Erythroblast (primary cell): ENCODE data around the gene MGAT4A.

ENCODE experiments used
- GATA1 ChIP-seq: IDR thresholded peaks from 2 replicates; pipeline ENCODE4 v1.6.1; 2011; ENCODE audit warnings: low read depth, mild to moderate bottlenecking, control low read depth, low read length, moderate library complexity
- POLR2A ChIP-seq: IDR thresholded peaks from 2 replicates; pipeline ENCODE4 v1.6.1; 2011; ENCODE audit warnings: mild to moderate bottlenecking, low read length

GRCh38 chr2:98579926-98580325 lies 151.0 kb downstream of the MGAT4A start:
- no peak for TF ChIP-seq POLR2A
- no peak for TF ChIP-seq GATA1
